Fibroblast of the conjunctiva (primary cell): ENCODE measurements around the gene MEGF9.
"Not testable (repeated sequence)": the region's sequence is repeated elsewhere in the genome, so short reads cannot be mapped to it uniquely, and the experiment has no call there.

ENCODE experiments used
- DNase-seq: peaks from one replicate; pipeline ENCODE4 v3.0.0-alpha.2; 2010; ENCODE audit warnings: low read depth

MEGF9 gene

GRCh38 chr9:120714088-120714845 is at the start of gene MEGF9:
TSS of gene MEGF9 (minus strand) at chr9:120714470. CDS start at chr9:120714358, 112 bp downstream.
- DNase-seq: peak; percentile 94

DNA sequence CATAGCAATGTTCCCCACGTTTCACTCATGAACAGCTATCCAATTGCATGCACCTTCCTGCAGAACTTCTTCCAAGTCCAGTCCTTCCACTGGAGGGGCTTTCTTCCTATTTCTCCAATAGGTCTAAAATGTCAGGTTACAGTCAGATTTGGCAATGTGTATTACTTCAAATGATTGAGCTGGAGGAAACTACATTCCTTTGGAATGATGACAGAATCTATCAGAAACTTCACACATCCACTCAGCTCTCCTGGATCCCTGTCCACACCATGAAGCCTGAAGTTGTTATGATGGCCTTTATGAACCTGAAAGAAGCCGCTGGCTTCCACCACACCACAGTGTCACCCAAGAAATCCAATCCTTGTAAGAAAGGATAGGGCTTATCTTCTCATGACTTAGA is 46.7 kb upstream of the MEGF9 start:
- no peak for DNase-seq

GRCh38 chr9:120759755-120760400 is 45.6 kb upstream of the MEGF9 start:
- no peak for DNase-seq

- DNase-seq: no peak
These were observed 44.3 kb upstream of the MEGF9 start for GRCh38 chr9:120758544-120758943.

GRCh38 chr9:120757026-120757913 is 43.0 kb upstream of the MEGF9 start:
- DNase-seq: no peak

DNA sequence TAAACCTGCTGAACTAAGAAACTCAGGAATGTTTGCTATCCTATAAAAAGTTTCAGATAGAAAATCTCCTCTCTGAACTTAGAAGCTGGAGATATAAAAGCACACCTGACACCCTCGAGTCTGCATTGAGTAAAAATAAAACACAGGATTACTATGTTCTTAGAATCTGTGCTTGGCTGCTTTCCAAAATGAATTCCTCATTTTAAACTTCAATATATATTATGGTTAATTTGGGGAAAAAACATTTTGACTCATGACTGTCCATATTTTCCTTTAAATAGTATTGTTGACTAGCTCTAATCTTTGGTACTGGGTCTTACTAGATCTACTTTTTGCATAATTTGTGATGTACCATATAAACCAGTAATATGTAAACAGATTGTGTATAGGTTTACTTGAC is 42.3 kb upstream of the MEGF9 start:
- DNase-seq: no peak

- DNase-seq: peak; percentile 13
These were observed 41.7 kb upstream of the MEGF9 start for GRCh38 chr9:120755810-120756434.

DNA sequence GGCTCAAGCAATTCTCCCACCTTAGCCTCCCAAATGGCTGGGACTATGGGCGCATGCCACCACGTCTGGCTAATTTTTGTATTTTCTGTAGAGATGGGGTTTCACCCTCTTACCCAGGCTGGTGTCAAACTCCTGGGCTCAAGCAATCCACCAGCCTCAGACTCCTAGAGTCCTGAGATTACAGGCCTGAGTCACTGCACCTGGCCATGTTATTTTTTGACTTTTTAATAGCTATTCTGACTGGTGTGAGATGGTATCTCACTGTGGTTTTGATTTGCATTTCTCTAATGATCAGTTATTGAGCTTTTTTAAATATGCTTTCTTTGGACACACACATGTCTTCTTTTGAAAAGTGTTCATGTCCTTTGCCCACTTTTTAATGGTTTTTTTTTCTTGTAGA is 40.8 kb upstream of the MEGF9 start:
- DNase-seq: no peak

GRCh38 chr9:120750421-120750820 is 36.2 kb upstream of the MEGF9 start:
- no peak for DNase-seq

- not testable (repeated sequence) for DNase-seq
These were observed 32.1 kb upstream of the MEGF9 start for GRCh38 chr9:120746366-120746765.

DNA sequence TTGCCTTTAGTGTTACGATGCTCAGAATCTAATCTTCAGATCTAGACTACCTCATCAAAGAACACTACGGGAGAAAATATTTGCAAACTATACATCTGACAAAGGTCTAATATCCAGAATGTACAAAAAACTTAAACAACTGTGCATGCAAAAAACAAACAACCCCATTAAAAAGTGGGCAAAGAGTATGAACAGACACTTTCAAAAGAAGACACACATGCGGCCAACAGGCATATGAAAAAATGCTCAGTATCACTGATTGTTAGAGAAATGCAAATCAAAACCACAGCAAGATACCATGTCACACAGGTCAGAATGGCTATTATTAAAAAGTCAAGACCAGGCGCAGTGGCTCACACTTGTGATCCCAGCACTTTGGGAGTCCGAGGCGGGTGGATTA is 31.0 kb upstream of the MEGF9 start:
- no peak for DNase-seq

- no peak for DNase-seq
These were observed 28.7 kb upstream of the MEGF9 start for GRCh38 chr9:120742951-120743416.

- DNase-seq: no peak
These were observed 27.4 kb upstream of the MEGF9 start for GRCh38 chr9:120741701-120742100.

GRCh38 chr9:120741191-120741590 is 26.9 kb upstream of the MEGF9 start:
- DNase-seq: no peak

DNA sequence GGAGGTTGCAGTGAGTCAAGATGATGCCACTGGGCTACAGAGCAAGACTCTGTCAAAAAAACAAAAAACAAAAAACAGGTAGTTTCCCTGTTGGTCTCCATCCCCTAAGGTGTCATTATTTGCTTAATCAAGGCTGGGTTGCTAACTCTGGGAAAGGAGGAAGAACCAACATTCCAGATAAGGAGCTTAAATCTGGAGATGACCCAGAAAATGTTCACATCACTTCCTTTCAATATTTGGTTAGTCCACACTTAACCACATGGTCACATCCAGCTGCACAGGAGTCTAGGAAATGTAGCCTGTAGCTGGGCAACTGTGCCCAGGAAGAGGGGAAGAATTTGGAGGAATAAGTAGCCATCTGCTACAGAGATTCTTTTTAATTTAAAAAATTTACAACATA is 25.9 kb upstream of the MEGF9 start:
- no peak for DNase-seq

- no peak for DNase-seq
These were observed 23.3 kb upstream of the MEGF9 start for GRCh38 chr9:120737416-120738165.

DNA sequence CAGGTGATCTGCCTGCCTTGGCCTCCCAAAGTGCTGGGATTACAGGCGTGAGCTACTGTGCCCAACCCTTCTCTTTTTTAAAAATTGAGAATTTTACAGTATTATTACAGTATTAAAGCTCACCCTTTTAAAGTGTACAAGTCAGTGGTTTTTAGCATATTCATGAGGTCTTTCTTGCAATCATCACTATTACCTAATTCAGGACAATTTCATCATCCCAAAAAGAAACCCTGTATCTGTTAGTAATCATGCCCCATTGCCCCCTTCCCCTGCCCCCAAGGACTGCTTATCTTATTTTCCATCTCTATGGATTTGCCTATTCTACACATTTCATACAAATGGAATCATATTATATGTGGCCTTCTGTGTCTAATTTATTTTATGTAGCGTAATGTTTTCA is 22.6 kb upstream of the MEGF9 start:
- DNase-seq: no peak

DNA sequence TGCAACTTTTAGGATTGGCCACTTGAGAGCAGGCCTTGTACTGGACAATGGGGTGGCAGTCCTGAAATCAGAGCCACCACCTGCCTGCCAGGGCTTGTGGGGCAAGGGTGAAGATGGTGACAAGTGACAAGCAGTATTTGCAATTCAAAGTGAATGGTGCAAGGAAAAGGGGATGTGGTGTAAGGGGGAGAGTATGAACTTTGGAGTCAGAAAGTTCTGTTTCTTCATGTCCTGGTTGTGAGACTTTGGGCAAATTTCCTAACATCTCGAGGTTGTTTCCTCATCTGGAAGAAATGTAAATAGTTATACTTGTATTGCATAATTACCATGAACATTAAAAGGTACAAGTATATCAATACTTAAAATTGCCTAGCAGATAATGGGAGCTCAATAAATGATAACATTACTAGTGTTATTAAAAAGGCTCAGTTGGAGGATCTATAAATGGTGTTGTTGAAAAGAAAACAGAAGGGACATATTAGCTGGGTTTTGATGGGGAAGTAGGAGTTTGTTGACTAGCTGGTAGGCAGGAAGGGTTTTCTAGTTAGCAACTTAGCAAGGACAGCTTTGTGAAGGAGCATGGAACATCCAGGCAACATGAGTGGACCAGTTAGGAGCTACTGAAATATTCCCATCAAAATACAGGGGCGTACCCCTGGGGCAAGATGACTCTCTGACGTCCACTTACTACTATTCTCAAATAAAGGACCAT is 21.3 kb upstream of the MEGF9 start:
- DNase-seq: peak; percentile 30

GRCh38 chr9:120734607-120735410 is 20.5 kb upstream of the MEGF9 start:
- no peak for DNase-seq

GRCh38 chr9:120733190-120733589 is 18.9 kb upstream of the MEGF9 start:
- no peak for DNase-seq
